NCI-H1694 (cell line): Measurements from ENCODE around the gene IGFL3.
A peak's percentile ranks its signal among the peaks of the same experiment; 100 is the strongest.

ENCODE experiments used
- DNase-seq: peaks from one replicate; lab custom pipeline; 2025; lab: John Stamatoyannopoulos, UW

Gene IGFL3

DNA sequence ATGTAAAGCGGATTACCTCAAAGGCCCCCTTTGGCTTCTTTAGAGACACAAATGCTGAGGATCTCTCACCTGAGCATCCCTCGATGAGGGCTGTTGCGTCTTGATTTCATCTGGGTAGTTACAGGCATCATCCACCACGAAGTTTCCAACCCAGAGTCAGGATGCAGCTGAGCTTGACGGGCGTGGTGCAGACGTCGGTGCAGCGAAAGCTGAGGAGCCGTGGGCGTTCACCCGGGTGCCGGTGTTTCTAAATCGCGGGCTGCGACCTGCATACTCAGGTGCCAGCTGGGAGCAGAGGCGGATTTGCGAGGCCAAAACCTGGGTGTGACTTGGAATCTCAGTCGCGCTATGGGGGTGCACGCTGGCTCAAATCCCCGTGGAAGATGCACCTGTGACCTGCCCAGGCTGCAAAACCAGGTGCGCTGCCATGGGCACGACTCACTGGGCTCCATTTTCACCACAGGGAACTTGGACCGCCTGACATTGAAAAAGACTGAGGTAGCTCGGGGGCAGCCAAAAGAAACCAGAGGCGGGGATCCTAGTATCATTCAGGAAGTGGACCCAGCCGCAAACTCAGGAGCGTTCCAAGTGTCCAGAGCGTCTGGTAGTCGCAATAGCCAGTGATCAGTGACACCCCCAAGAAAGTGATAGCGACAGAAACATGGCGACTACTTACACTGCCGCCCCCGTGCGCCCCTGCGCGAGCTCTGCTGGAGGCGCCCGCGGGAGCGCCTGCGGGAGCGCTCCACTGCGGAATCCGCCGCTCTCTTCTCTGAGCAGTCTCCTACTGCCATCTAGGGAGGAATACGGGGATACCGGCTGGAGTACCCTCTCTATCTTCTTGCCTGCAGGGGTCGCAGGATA is 47.3 kb downstream of the IGFL3 start:
- DNase-seq = peak; percentile 88

DNA sequence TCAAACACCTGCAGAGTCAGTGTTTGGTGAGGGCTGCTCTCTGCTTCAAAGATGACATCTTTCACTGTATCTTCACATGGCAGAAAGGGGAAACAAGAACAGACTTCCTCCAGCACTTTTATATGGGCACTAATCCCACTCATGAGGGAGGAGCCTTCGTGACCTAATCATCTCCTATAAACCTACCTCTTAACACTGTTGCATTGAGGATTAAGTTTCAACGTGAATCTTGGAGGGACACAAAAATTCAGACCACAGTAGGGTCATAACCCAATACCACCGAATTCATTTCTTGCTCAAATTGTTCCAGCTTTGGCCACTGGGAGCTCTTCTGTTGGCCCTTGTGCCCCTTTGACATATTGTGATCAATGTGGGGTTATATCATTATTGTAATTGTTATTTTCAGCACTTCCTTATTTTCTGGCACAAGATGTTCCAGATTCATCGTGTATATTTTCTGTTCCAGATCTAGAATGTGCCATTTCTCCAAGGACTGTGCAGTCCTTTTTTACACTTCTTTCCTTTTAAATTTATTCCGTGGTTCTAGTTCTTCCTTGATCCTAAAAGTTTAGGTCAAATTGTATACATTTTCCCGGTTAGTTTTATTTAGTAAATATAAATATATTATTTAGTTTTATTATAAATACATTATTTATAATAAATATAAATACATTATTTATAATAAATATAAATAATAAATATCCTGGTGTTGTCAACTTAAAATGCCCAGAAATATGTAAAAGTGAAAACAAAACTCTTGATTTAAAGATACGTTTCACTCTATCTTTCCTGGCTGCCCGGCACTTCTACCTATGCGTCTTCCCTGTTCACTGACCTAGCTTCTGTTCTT is 48.2 kb downstream of the IGFL3 start:
- no peak for DNase-seq

DNA sequence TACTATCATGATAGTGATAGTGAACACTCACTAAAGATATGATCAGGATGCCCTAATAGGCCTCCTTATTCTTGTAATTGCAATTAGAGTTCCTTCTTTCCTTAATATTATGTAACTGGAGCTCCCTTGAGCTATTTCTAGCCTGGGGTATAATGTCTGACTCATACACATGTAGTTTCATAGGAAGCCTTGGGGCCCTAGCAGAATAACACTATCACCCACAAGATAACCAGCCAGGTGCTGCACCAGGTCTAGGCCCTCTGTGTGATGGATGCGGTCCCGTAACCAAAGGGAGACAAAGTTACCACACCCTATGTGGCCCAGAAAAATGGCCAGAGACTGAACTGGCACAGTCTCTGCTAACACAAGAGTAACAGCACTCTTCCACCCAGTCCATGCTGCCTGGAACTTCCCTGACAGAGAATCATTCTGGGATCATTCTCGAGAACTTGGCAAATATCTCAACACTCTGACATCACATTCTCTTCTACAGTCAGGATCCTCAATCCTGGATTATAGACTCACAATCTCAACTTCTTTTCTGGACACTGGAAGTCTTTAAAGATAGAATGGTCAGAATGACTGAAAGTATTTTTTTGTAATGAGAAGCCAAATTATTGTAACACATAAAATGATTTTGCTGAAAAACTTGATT is 51.1 kb downstream of the IGFL3 start:
- DNase-seq = no peak
